Loucy (cell line): ENCODE measurements around the gene SEC14L3.

ENCODE experiments used
- H2AFZ ChIP-seq: fragments of 200-600 bp; sonication (generic); 2 replicates; pipeline ENCODE4 v1.6.0; 2016; ENCODE audit warnings: antibody characterized with exemption, mild to moderate bottlenecking, low read length, moderate library complexity
- H3F3A ChIP-seq: fragments of 200-600 bp; 2 replicates; pipeline ENCODE4 v1.6.0; 2016; ENCODE audit warnings: antibody characterized with exemption, low read depth, mild to moderate bottlenecking
- H3K27me3 ChIP-seq: fragments of 200-600 bp; sonication (generic); 2 replicates; pipeline ENCODE4 v1.6.1; 2014; ENCODE audit warnings: low read length, mild to moderate bottlenecking; ENCODE audit not compliant: insufficient read depth, poor library complexity, severe bottlenecking
- H3K36me3 ChIP-seq: fragments of 200-600 bp; sonication (generic); 2 replicates; pipeline ENCODE4 v1.6.1; 2016; ENCODE audit warnings: low read length; ENCODE audit not compliant: insufficient read depth
- H3K4me1 ChIP-seq: fragments of 200-600 bp; sonication (generic); 2 replicates; pipeline ENCODE4 v1.5.1; 2014; ENCODE audit warnings: low read length, mild to moderate bottlenecking; ENCODE audit not compliant: insufficient read depth, poor library complexity, severe bottlenecking
- H3K4me2 ChIP-seq: fragments of 200-600 bp; sonication (generic); 2 replicates; pipeline ENCODE4 v1.6.0; 2014; ENCODE audit warnings: antibody characterized with exemption, low read length, low read depth, mild to moderate bottlenecking; ENCODE audit not compliant: poor library complexity, severe bottlenecking
- H3K4me3 ChIP-seq: fragments of 200-600 bp; sonication (generic); 2 replicates; pipeline ENCODE4 v1.5.1; 2014; ENCODE audit warnings: low read length, mild to moderate bottlenecking, mixed read lengths; ENCODE audit not compliant: poor library complexity, severe bottlenecking
- H3K79me2 ChIP-seq: fragments of 200-600 bp; sonication (generic); 2 replicates; pipeline ENCODE4 v1.6.1; 2014; ENCODE audit warnings: low read length; ENCODE audit not compliant: insufficient read depth
- H3K9ac ChIP-seq: fragments of 200-600 bp; sonication (generic); 2 replicates; pipeline ENCODE4 v1.6.0; 2014; ENCODE audit warnings: mild to moderate bottlenecking, low read depth, low read length, moderate library complexity; ENCODE audit not compliant: poor library complexity, severe bottlenecking
- H3K9me2 ChIP-seq: fragments of 200-600 bp; sonication (generic); replicated peaks from 2 replicates; pipeline ENCODE4 v1.6.1; 2016; ENCODE audit warnings: low read depth, low read length, mixed read lengths
- H3K9me3 ChIP-seq: fragments of 200-600 bp; sonication (generic); 2 replicates; pipeline ENCODE4 v1.6.1; 2014; ENCODE audit warnings: mild to moderate bottlenecking, antibody characterized with exemption, low read length, low read depth; ENCODE audit not compliant: insufficient read depth
- H4K20me1 ChIP-seq: fragments of 200-600 bp; sonication (generic); 2 replicates; pipeline ENCODE4 v1.6.0; 2014; ENCODE audit warnings: antibody characterized with exemption, low read length, mild to moderate bottlenecking; ENCODE audit not compliant: insufficient read depth, poor library complexity, severe bottlenecking
- CTCF ChIP-seq: fragments of 200-600 bp; sonication (generic); conservative IDR thresholded peaks from 2 replicates; pipeline ENCODE4 v1.5.1; 2014; ENCODE audit warnings: mild to moderate bottlenecking, antibody characterized with exemption, low read length
- EZH2phosphoT487 ChIP-seq: fragments of 200-600 bp; IDR thresholded peaks from 2 replicates; pipeline ENCODE4 v1.6.1; 2018; ENCODE audit warnings: antibody characterized with exemption, mild to moderate bottlenecking, moderate library complexity, borderline replicate concordance

SEC14L3 gene

GRCh38 chr22:30497466-30498150 lies 25.8 kb upstream of the SEC14L3 start:
- H3F3A ChIP-seq: no peaks in the 10 kb centered on the region
- no peaks in the 10 kb centered on the region for H3K9me2 ChIP-seq
- no peaks in the 10 kb centered on the region for H3K79me2 ChIP-seq
- no peak overlapping the region for H3K4me3 ChIP-seq
- no peak overlapping the region for H3K9ac ChIP-seq
- no peaks in the 10 kb centered on the region for H3K27me3 ChIP-seq
- H3K4me1 ChIP-seq: no peaks in the 10 kb centered on the region
- H4K20me1 ChIP-seq: no peaks in the 10 kb centered on the region
- no peak for TF ChIP-seq EZH2phosphoT487
- no peak for TF ChIP-seq CTCF
- no peaks in the 10 kb centered on the region for H3K9me3 ChIP-seq
- no peak overlapping the region for H2AFZ ChIP-seq
- H3K4me2 ChIP-seq: no peak overlapping the region
- H3K36me3 ChIP-seq: no peaks in the 10 kb centered on the region

GRCh38 chr22:30495041-30495784 lies 23.4 kb upstream of the SEC14L3 start:
- Histone ChIP-seq H3K4me3 (no peak overlapping the region), H3K9ac (no peak overlapping the region), H3K79me2 (no peaks in the 10 kb centered on the region), H4K20me1 (no peaks in the 10 kb centered on the region), H3K36me3 (no peaks in the 10 kb centered on the region), H3K4me1 (no peaks in the 10 kb centered on the region), H3F3A (no peaks in the 10 kb centered on the region), H3K9me2 (no peaks in the 10 kb centered on the region), H3K4me2 (no peak overlapping the region), H3K9me3 (no peaks in the 10 kb centered on the region), H2AFZ (no peak overlapping the region), H3K27me3 (no peaks in the 10 kb centered on the region)
- TF ChIP-seq EZH2phosphoT487: no peak
- TF ChIP-seq CTCF: no peak

GRCh38 chr22:30492144-30492543 lies 20.3 kb upstream of the SEC14L3 start:
- H3K4me1 ChIP-seq: no peaks in the 10 kb centered on the region
- H2AFZ ChIP-seq: no peak overlapping the region
- no peak overlapping the region for H3K4me2 ChIP-seq
- no peaks in the 10 kb centered on the region for H3K36me3 ChIP-seq
- H3K9me3 ChIP-seq: no peaks in the 10 kb centered on the region
- H3K27me3 ChIP-seq: no peaks in the 10 kb centered on the region
- TF ChIP-seq CTCF: no peak
- no peak for TF ChIP-seq EZH2phosphoT487
- H3K4me3 ChIP-seq: no peak overlapping the region
- H4K20me1 ChIP-seq: no peaks in the 10 kb centered on the region
- no peak overlapping the region for H3K9ac ChIP-seq
- H3K79me2 ChIP-seq: no peaks in the 10 kb centered on the region
- no peaks in the 10 kb centered on the region for H3K9me2 ChIP-seq
- no peaks in the 10 kb centered on the region for H3F3A ChIP-seq
